Measurements from ENCODE around the gene PATJ. TPM values are rescaled to one million over a fixed set of nuclear protein-coding genes. Genes with fewer than 3 reads are reported as not detected.

PATJ gene
- polyA plus RNA-seq, 1 donor from 2014 or later: 7.8 TPM

GRCh38 chr1:61839679-61840078 lies 97.4 kb downstream of the PATJ start:
- Histone ChIP-seq H3K9me3 (ENCODE audit: low read length) (no peaks in the 10 kb centered on the region), H3K27me3 (ENCODE audit: insufficient read depth, low read depth, low read length) (no peaks in the 10 kb centered on the region), H3K36me3 (ENCODE audit: insufficient read depth, low read length) (no peaks in the 10 kb centered on the region), H3K9me2 (ENCODE audit: insufficient read depth, low read length) (no peaks in the 10 kb centered on the region), H3K4me3 (ENCODE audit: low read length) (no peak overlapping the region), H3K4me2 (ENCODE audit: low read length) (no peak overlapping the region), H3K9ac (ENCODE audit: low read length) (no peak overlapping the region), H3F3A (ENCODE audit: insufficient read depth, low read length, poor library complexity, severe bottlenecking) (no peaks in the 10 kb centered on the region), H3K27ac (ENCODE audit: low read length) (no peak overlapping the region), H3K79me2 (replicated peaks; ENCODE audit: insufficient read depth, low read length) (no peaks in the 10 kb centered on the region), H2AFZ (ENCODE audit: low read depth, low read length) (no peak overlapping the region), H4K20me1 (ENCODE audit: insufficient read depth) (no peaks in the 10 kb centered on the region)
- TF ChIP-seq RAD21 (conservative IDR thresholded peaks at IDR 0.05) (no peak), EZH2 (IDR thresholded peaks at IDR 0.05; ENCODE audit: borderline replicate concordance, insufficient read depth, low read length, poor library complexity, severe bottlenecking) (no peak), SMC3 (conservative IDR thresholded peaks at IDR 0.05; ENCODE audit: poor library complexity) (no peak), POLR2AphosphoS5 (IDR thresholded peaks at IDR 0.05) (no peak), CTCF (IDR thresholded peaks at IDR 0.05; ENCODE audit: poor library complexity, severe bottlenecking) (no peak), TAF1 (IDR thresholded peaks at IDR 0.05; ENCODE audit: low read depth) (no peak), EP300 (conservative IDR thresholded peaks at IDR 0.05; ENCODE audit: poor library complexity, severe bottlenecking) (no peak), REST (IDR thresholded peaks at IDR 0.05; ENCODE audit: borderline replicate concordance) (no peak), MXI1 (conservative IDR thresholded peaks at IDR 0.05; ENCODE audit: poor library complexity, severe bottlenecking) (no peak)

- no peak overlapping the region for H3K4me2 ChIP-seq (ENCODE audit: low read length)
- H3K9me2 ChIP-seq (ENCODE audit: insufficient read depth, low read length): no peaks in the 10 kb centered on the region
- H3F3A ChIP-seq (ENCODE audit: insufficient read depth, low read length, poor library complexity, severe bottlenecking): no peaks in the 10 kb centered on the region
- no peaks in the 10 kb centered on the region for H3K36me3 ChIP-seq (ENCODE audit: insufficient read depth, low read length)
- H3K79me2 ChIP-seq (replicated peaks; ENCODE audit: insufficient read depth, low read length): no peaks in the 10 kb centered on the region
- no peaks in the 10 kb centered on the region for H3K9me3 ChIP-seq (ENCODE audit: low read length)
- no peak overlapping the region for H2AFZ ChIP-seq (ENCODE audit: low read depth, low read length)
- TF ChIP-seq TAF1 (IDR thresholded peaks at IDR 0.05; ENCODE audit: low read depth): no peak
- no peak for TF ChIP-seq EP300 (conservative IDR thresholded peaks at IDR 0.05; ENCODE audit: poor library complexity, severe bottlenecking)
- no peak for TF ChIP-seq SMC3 (conservative IDR thresholded peaks at IDR 0.05; ENCODE audit: poor library complexity)
- no peak for TF ChIP-seq POLR2AphosphoS5 (IDR thresholded peaks at IDR 0.05)
- no peak for TF ChIP-seq EZH2 (IDR thresholded peaks at IDR 0.05; ENCODE audit: borderline replicate concordance, insufficient read depth, low read length, poor library complexity, severe bottlenecking)
- no peak for TF ChIP-seq CTCF (IDR thresholded peaks at IDR 0.05; ENCODE audit: poor library complexity, severe bottlenecking)
- no peak for TF ChIP-seq MXI1 (conservative IDR thresholded peaks at IDR 0.05; ENCODE audit: poor library complexity, severe bottlenecking)
- no peak for TF ChIP-seq RAD21 (conservative IDR thresholded peaks at IDR 0.05)
- TF ChIP-seq REST (IDR thresholded peaks at IDR 0.05; ENCODE audit: borderline replicate concordance): no peak
- no peak overlapping the region for H3K4me3 ChIP-seq (ENCODE audit: low read length)
- no peak overlapping the region for H3K27ac ChIP-seq (ENCODE audit: low read length)
- no peak overlapping the region for H3K9ac ChIP-seq (ENCODE audit: low read length)
- no peaks in the 10 kb centered on the region for H4K20me1 ChIP-seq (ENCODE audit: insufficient read depth)
- H3K27me3 ChIP-seq (ENCODE audit: insufficient read depth, low read depth, low read length): no peaks in the 10 kb centered on the region
Measured at GRCh38 chr1:61842036-61842435, 99.8 kb downstream of the PATJ start.

All from neural cell (in vitro differentiated cells).